GM18508 (cell line): Measurements from ENCODE around the gene PAFAH1B1.
"Not testable (repeated sequence)": the region's sequence is repeated elsewhere in the genome, so short reads cannot be mapped to it uniquely, and the experiment has no call there.

Source experiments
- ATAC-seq: cut with Tn5 transposase; IDR thresholded peaks from one replicate; pipeline ENCODE4 v1.9.1; 2021; ENCODE audit warnings: moderate number of reproducible peaks; ENCODE audit not compliant: insufficient read depth, unreplicated experiment

The PAFAH1B1 gene

GRCh38 chr17:2631211-2631610 lies 37.8 kb downstream of the PAFAH1B1 start:
- no peak for ATAC-seq

- no peak for ATAC-seq
Measured at GRCh38 chr17:2634361-2634960, 41.0 kb downstream of the PAFAH1B1 start.

GRCh38 chr17:2635241-2635640 lies 41.8 kb downstream of the PAFAH1B1 start:
- ATAC-seq: no peak

- no peak for ATAC-seq
Measured at GRCh38 chr17:2635675-2636074, 42.2 kb downstream of the PAFAH1B1 start.

- no peak for ATAC-seq
Measured at GRCh38 chr17:2636169-2636930, 42.9 kb downstream of the PAFAH1B1 start.

GRCh38 chr17:2637422-2637821 lies 44.0 kb downstream of the PAFAH1B1 start:
- no peak for ATAC-seq

GRCh38 chr17:2644971-2645370 lies 51.5 kb downstream of the PAFAH1B1 start:
- no peak for ATAC-seq

- ATAC-seq: no peak
Measured at GRCh38 chr17:2647957-2648356, 54.5 kb downstream of the PAFAH1B1 start.

- no peak for ATAC-seq
Measured at GRCh38 chr17:2649191-2649590, 55.7 kb downstream of the PAFAH1B1 start.

GRCh38 chr17:2652911-2653310 lies 59.5 kb downstream of the PAFAH1B1 start:
- ATAC-seq: not testable (repeated sequence)

- ATAC-seq: no peak
Measured at GRCh38 chr17:2655546-2655945, 62.1 kb downstream of the PAFAH1B1 start.

GRCh38 chr17:2656283-2656682 lies 62.8 kb downstream of the PAFAH1B1 start:
- no peak for ATAC-seq

- ATAC-seq: not testable (repeated sequence)
Measured at GRCh38 chr17:2659337-2659736, 65.9 kb downstream of the PAFAH1B1 start.

- ATAC-seq: not testable (repeated sequence)
Measured at GRCh38 chr17:2660410-2660809, 67.0 kb downstream of the PAFAH1B1 start.

GRCh38 chr17:2672026-2672425 lies 78.6 kb downstream of the PAFAH1B1 start:
- ATAC-seq: no peak

- ATAC-seq: not testable (repeated sequence)
Measured at GRCh38 chr17:2679247-2679646, 85.8 kb downstream of the PAFAH1B1 start.

GRCh38 chr17:2680961-2681360 lies 87.5 kb downstream of the PAFAH1B1 start:
- no peak for ATAC-seq

- ATAC-seq: no peak
Measured at GRCh38 chr17:2681650-2682049, 88.2 kb downstream of the PAFAH1B1 start.

GRCh38 chr17:2682176-2682938 lies 88.9 kb downstream of the PAFAH1B1 start:
- ATAC-seq: no peak

- ATAC-seq: no peak
Measured at GRCh38 chr17:2683912-2684311, 90.5 kb downstream of the PAFAH1B1 start.

- no peak for ATAC-seq
Measured at GRCh38 chr17:2684549-2684948, 91.1 kb downstream of the PAFAH1B1 start.
